Heart right ventricle (tissue), 16 donors: ENCODE results near the gene GLT8D2. TPM values are rescaled to one million over a fixed set of nuclear protein-coding genes. Genes with fewer than 3 reads are reported as not detected.

ENCODE experiments used
- ATAC-seq, 8 donors: fragments of 200-7000 bp; cut with Tn5 transposase; one replicate each; pipeline ENCODE4 v1.9.1; 2020; ENCODE audit warnings: mild to moderate bottlenecking in 8 of 8, moderate library complexity in 8 of 8, moderate number of reproducible peaks in 1 of 8
- DNase-seq, 2 donors: peaks; one replicate each; pipeline ENCODE4 v3.0.0-alpha.2; 2020
- H3K27ac ChIP-seq, 10 donors: fragments of 200-600 bp; sonication (generic) in 2 of 10; one replicate each; pipeline versions ENCODE4 v1.5.0 to v1.8.0; 2020 to 2022; ENCODE audit warnings: mild to moderate bottlenecking in 3 of 10
- H3K27me3 ChIP-seq, 7 donors: fragments of 200-600 bp; one replicate each; pipeline ENCODE4 v1.8.0; 2021 to 2022; ENCODE audit warnings: mild to moderate bottlenecking in 2 of 7
- H3K36me3 ChIP-seq, 9 donors: fragments of 200-600 bp; sonication (generic) in 1 of 9; one replicate each; pipeline versions ENCODE4 v1.5.0 to v1.8.0; 2020 to 2022; ENCODE audit warnings: mild to moderate bottlenecking in 2 of 9
- H3K4me1 ChIP-seq, 9 donors: fragments of 200-600 bp; sonication (generic) in 1 of 9; one replicate each; pipeline versions ENCODE4 v1.5.0 to v1.8.0; 2020 to 2022; ENCODE audit warnings: mild to moderate bottlenecking in 4 of 9
- H3K4me3 ChIP-seq, 10 donors: fragments of 200-600 bp; sonication (generic) in 2 of 10; one replicate each; pipeline versions ENCODE4 v1.5.0 to v1.8.0; 2020 to 2022; ENCODE audit warnings: mild to moderate bottlenecking in 7 of 10, moderate library complexity in 2 of 10
- H3K9me3 ChIP-seq, 11 donors: fragments of 200-600 bp in 10 of 11; sonication (generic) in 2 of 11; one replicate each; pipeline versions ENCODE4 v1.5.0 to v1.8.0; 2013 to 2022; ENCODE audit warnings: mild to moderate bottlenecking in 2 of 11, control low read depth in 1 of 11, moderate library complexity in 1 of 11
- WGBS, 2 donors: extraction: QIAGEN DNeasy Blood & Tissue Kit; methylation state at CpG; one replicate each; pipeline ENCODE4 v1.1.7; 2013; ENCODE audit warnings: inconsistent platforms in 1 of 2; 5-methylcytosine and 5-hydroxymethylcytosine counted together
- intact Hi-C, 10 donors: fragments of 100-400 bp; cut with DNase I; formaldehyde crosslinking; loops; one replicate each; pipeline versions ENCODE4 v1.11.1 to v1.14.2; 2022
- polyA plus RNA-seq, 2 donors: library from polyadenylated mRNA; stranded (reverse); fragments of 200-250 nt; gene quantifications; one replicate each; pipeline ENCODE4 v1.2.3, GENCODE V29; 2013
- total RNA-seq, 10 donors: library from RNA; stranded (reverse); fragmentation: NEBNext Ultra II Directional in 3 of 10; extraction: Animal tissue kit (Norgen Biotek cat#: 25700) in 3 of 10; gene quantifications; one replicate each; pipeline versions ENCODE4 v1.2.1 to v1.2.4, GENCODE V29; 2021 to 2023
- TF ChIP-seq, protein P1 (sequence below), 9 donors: fragments of 200-600 bp; sonication (generic) in 2 of 9; IDR thresholded peaks; one replicate each; pipeline versions ENCODE4 v1.5.0 to v1.8.0; 2021 to 2022; ENCODE audit warnings: antibody characterized with exemption in 9 of 9, mild to moderate bottlenecking in 5 of 9, moderate library complexity in 1 of 9
- donor health status: Arrhythmogenic right ventricular cardiomyopathy.
- donor health status: ischemic (EF 13 %, LVEDD 7.1; RV severe dilation, severe dysfunction).
- donor health status: healthy with polysubstance abuse.
- donor health status: DM: no; HTN: yes; CAD: no.
- donor health status: DM: no; HTN: no; CAD: no.
- donor health status: ischemic (EF 25% LVEDD 6.9; RV normal size, moderate dysfunction).
- donor health status: ischemic (EF 25% LVEDD 5.7; RV mildly dilated, moderate dysfunction).
- donor health status: healthy.
- donor health status: DM: yes; HTN: yes; CAD: no.
- donor health status: Ischemic cardiomyopathy.
- donor health status: ischemic (EF 35%, LVEDD 5.7; RV mildly dilated, moderate dysfunction).
- donor health status: nonischemic (EF 11% LVEDD 7.7; RV severe dilation, severe dysfunction).
- donor health status: DM: yes; HTN: yes; CAD: no.
- donor health status: PGD.
- donor health status: ischemic (EF 29% LVEDD 5.4; RV normal size, mild dysfunction).
- donor health status: nonischemic (EF 23%, LVEDD 6.1; RV moderate dilation, normal function).

GLT8D2 gene
- total and polyA plus RNA-seq, 12 donors: 3.5 to 16.0 (median 7.8) TPM

DNA sequence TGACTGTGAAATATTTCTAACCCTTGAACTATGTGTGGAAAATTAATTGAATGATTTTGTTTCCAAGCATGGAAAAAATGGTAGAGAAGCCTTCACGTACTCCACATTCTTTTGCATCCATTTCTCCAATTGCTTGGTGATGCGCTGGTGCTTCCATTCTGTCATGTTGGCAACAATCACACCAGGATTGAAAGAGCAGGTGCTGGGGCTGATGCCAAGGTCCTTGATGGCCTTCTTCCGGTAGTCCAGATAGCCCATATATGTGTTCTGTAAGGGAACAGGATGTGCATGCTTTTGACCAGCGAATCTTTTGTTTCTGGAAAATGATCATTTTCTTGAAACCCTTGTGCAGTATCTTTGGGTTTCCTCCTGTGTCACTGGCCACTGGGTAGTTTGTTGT lies 55.8 kb downstream of the GLT8D2 start:
- DNase-seq: no peak
- WGBS, 2 donors: 66 to 71% methylated on average over 4 of the region's 4 CpGs

DNA sequence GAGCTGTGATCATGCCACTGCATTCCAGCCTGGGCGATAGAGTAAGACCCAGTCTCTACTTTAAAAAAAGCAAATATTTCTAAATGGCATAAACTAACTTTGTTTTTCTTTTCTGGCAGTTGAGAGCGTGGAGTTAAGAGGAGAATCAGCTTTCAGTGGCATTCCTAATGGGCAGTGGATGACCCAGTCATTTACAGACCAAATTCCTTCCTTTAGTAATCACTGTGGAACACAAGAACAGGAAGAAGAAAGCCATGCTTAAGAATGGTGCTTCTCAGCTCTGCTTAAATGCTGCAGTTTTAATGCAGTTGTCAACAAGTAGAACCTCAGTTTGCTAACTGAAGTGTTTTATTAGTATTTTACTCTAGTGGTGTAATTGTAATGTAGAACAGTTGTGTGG lies 63.2 kb downstream of the GLT8D2 start:
- Histone ChIP-seq H3K4me1 (no peaks in the 10 kb centered on the region), H3K36me3 (peaks cover 0 to 92% (median 55%) of the 10 kb centered on the region in 9 donors), H3K4me3 (no peak overlapping the region), H3K9me3 (no peaks in the 10 kb centered on the region), H3K27ac (no peak overlapping the region), H3K27me3 (no peaks in the 10 kb centered on the region)
- TF ChIP-seq, protein P1, sequence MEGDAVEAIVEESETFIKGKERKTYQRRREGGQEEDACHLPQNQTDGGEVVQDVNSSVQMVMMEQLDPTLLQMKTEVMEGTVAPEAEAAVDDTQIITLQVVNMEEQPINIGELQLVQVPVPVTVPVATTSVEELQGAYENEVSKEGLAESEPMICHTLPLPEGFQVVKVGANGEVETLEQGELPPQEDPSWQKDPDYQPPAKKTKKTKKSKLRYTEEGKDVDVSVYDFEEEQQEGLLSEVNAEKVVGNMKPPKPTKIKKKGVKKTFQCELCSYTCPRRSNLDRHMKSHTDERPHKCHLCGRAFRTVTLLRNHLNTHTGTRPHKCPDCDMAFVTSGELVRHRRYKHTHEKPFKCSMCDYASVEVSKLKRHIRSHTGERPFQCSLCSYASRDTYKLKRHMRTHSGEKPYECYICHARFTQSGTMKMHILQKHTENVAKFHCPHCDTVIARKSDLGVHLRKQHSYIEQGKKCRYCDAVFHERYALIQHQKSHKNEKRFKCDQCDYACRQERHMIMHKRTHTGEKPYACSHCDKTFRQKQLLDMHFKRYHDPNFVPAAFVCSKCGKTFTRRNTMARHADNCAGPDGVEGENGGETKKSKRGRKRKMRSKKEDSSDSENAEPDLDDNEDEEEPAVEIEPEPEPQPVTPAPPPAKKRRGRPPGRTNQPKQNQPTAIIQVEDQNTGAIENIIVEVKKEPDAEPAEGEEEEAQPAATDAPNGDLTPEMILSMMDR (IDR thresholded peaks at IDR 0.05): no peak
- ATAC-seq (no peak), DNase-seq (no peak)
- intact Hi-C loops: no loop called here
- WGBS, 2 donors: 74 to 95% methylated on average over 2 of the region's 2 CpGs

More for the DNA sequence above, 55.8 kb downstream of the GLT8D2 start:
- Histone ChIP-seq H3K9me3 (no peaks in the 10 kb centered on the region), H3K36me3 (peaks cover 0 to 24% (median 2%) of the 10 kb centered on the region in 9 donors), H3K27ac (no peak overlapping the region), H3K27me3 (no peaks in the 10 kb centered on the region), H3K4me3 (no peak overlapping the region), H3K4me1 (peaks cover 0 to 21% (median 0%) of the 10 kb centered on the region in 9 donors)
- ATAC-seq: no peak
- intact Hi-C loops: loop anchor here in 2 of 10 donors (10.0 kb wide), 1 partner anchor 71 kb away; the partner anchor contains the start of gene HCFC2 (in 2 of the 2)
- TF ChIP-seq, protein P1 (IDR thresholded peaks at IDR 0.05): no peak

DNA sequence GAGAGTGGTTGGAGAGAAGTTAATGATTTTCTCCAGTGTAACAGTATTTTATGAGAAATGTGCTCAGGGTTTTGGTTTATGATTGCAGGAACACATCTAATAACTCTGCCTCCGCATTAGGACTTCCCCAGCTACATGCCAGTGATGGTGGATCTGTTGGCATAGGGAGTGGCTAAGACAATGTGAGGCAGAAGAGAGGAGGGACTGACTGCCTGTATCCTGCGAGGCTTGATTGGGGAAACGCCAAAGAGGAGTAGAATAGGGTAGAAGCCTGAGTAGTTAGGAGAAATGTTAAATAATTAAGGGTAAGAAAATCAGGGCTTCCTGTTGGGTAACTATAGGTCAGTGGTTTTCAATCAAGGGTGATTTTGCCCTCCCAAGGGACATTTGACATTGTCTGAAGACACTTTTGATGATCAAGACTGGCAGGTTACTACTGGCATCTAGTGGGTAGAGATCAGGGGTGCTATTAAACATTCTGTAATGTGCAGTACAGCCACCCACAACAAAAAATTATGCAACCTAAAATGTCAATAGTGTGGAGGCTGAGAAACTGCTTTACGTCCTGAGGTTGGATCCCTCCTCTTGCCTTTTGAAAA lies 71.5 kb downstream of the GLT8D2 start:
- peaks cover 0 to 99% (median 39%) of the 10 kb centered on the region in 9 donors for H3K36me3 ChIP-seq
- 87 to 92% methylated on average over 4 of the region's 4 CpGs for WGBS, 2 donors

DNA sequence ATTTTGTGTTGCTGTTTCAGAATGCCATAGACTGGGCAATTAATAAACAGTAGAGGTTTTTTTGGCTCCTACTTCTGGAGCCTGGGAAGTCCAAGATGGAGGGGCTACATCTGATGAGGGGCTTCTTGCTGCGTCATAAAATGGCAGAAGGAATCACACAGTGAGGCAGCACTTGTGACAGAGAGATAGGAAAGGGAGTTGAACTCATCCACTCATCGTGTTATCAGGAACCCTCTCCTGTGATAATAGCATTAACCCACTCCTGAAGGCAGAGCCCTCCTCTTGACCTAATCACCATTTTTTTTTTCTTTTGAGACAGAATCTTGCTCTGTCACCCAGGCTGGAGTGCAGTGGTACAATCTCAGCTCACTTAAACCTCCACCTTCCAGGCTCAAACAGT lies 74.6 kb downstream of the GLT8D2 start:
- Histone ChIP-seq H3K36me3 (peaks cover 0 to 75% (median 16%) of the 10 kb centered on the region in 9 donors), H3K4me3 (no peak overlapping the region), H3K27ac (no peak overlapping the region), H3K9me3 (no peaks in the 10 kb centered on the region), H3K4me1 (peaks cover 0 to 44% (median 22%) of the 10 kb centered on the region in 9 donors), H3K27me3 (no peaks in the 10 kb centered on the region)
- WGBS, 2 donors: 45 to 55% methylated on average over 2 of the region's 2 CpGs
- ATAC-seq (no peak), DNase-seq (no peak)
- TF ChIP-seq, protein P1 (IDR thresholded peaks at IDR 0.05): no peak
- intact Hi-C loops: loop anchor here in 2 of 10 donors (10.0 kb wide), 2 partner anchors 119 to 129 kb away; no protein-coding TSS in a partner anchor

More for the DNA sequence above, 71.5 kb downstream of the GLT8D2 start:
- TF ChIP-seq, protein P1 (IDR thresholded peaks at IDR 0.05): no peak
- intact Hi-C loops: loop anchor here in 2 of 10 donors (10.0 kb wide), 2 partner anchors 116 to 126 kb away; no protein-coding TSS in a partner anchor
- ATAC-seq (no peak), DNase-seq (no peak)
- Histone ChIP-seq H3K9me3 (no peaks in the 10 kb centered on the region), H3K27me3 (no peaks in the 10 kb centered on the region), H3K27ac (no peak overlapping the region), H3K4me1 (peaks cover 0 to 22% (median 9%) of the 10 kb centered on the region in 9 donors), H3K4me3 (no peak overlapping the region)
